HepG2 (cell line): ENCODE measurements around the gene KPNA3. TPM values are rescaled to one million over a fixed set of nuclear protein-coding genes. Genes with fewer than 3 reads are reported as not detected.

Source experiments
- CHCHD3 ChIP-seq: sonication (generic); formaldehyde crosslinking; IDR thresholded peaks from 2 replicates; pipeline ENCODE4 v1.8.0; 2022; ENCODE audit warnings: mild to moderate bottlenecking, missing genetic modification reagents, moderate library complexity
- FOXP1 ChIP-seq, 2 experiments: fragments of 450-650 bp in 1 of 2; IDR thresholded peaks; 2 replicates each; pipeline ENCODE4 v1.6.1; 2017 to 2018; ENCODE audit warnings: antibody characterized with exemption in 1 of 2
- MBD4 ChIP-seq: IDR thresholded peaks from 2 replicates; pipeline ENCODE4 v1.6.1; 2012; ENCODE audit warnings: low read length, inconsistent platforms, borderline replicate concordance
- MIXL1 ChIP-seq: IDR thresholded peaks from 2 replicates; pipeline ENCODE4 v1.6.1; 2016
- PAXIP1 ChIP-seq: sonication (generic); formaldehyde crosslinking; conservative IDR thresholded peaks from 2 replicates; pipeline ENCODE4 v1.4.0; 2020; ENCODE audit warnings: mild to moderate bottlenecking, missing genetic modification reagents, moderate library complexity
- SALL1 ChIP-seq: sonication (generic); formaldehyde crosslinking; IDR thresholded peaks from 2 replicates; pipeline ENCODE4 v1.8.0; 2022; ENCODE audit warnings: mild to moderate bottlenecking, missing genetic modification reagents
- SNAPC2 ChIP-seq: sonication (generic); formaldehyde crosslinking; IDR thresholded peaks from 2 replicates; pipeline ENCODE4 v1.8.1; 2022; ENCODE audit warnings: mild to moderate bottlenecking, missing genetic modification reagents
- ZFY ChIP-seq: sonication (generic); formaldehyde crosslinking; IDR thresholded peaks from 2 replicates; pipeline ENCODE4 v1.4.0; 2020; ENCODE audit warnings: missing genetic modification reagents
- ZNF331 ChIP-seq: sonication (generic); formaldehyde crosslinking; IDR thresholded peaks from 2 replicates; pipeline ENCODE4 v1.4.0; 2020; ENCODE audit warnings: missing genetic modification reagents
- ZNF337 ChIP-seq: sonication (generic); formaldehyde crosslinking; IDR thresholded peaks from 2 replicates; pipeline ENCODE4 v1.5.1; 2020; ENCODE audit warnings: missing genetic modification reagents, low read depth, mild to moderate bottlenecking, borderline replicate concordance
- ZNF644 ChIP-seq: IDR thresholded peaks from 2 replicates; pipeline ENCODE4 v1.6.1; 2016; ENCODE audit warnings: low read depth
- ZSCAN21 ChIP-seq: sonication (generic); formaldehyde crosslinking; IDR thresholded peaks from 2 replicates; pipeline ENCODE4 v1.8.0; 2022; ENCODE audit warnings: mild to moderate bottlenecking, missing genetic modification reagents, moderate library complexity, borderline replicate concordance
- polyA plus RNA-seq, 8 experiments: library from polyadenylated mRNA; depleted of rRNA in 3 of 8; stranded (reverse) in 7 of 8; unstranded in 1 of 8; fragments of >200 nt; fragmentation: Illumina TruSeq in 4 of 8; extraction: Trizol in 4 of 8; gene quantifications; 2 replicates each; pipeline versions ENCODE4 v1.2.1 to v1.2.3, GENCODE V29; 2011 to 2016; ENCODE audit warnings: low read depth in 4 of 8, missing spikeins in 1 of 8, mixed read lengths in 1 of 8; ENCODE audit not compliant: insufficient read depth in 1 of 8
- total RNA-seq, 5 experiments: library from RNA; depleted of rRNA; stranded (reverse); fragments of >200 nt; fragmentation: Illumina TruSeq; extraction: Trizol; gene quantifications; 2 replicates each; pipeline ENCODE4 v1.2.3, GENCODE V29; 2016; ENCODE audit warnings: low read depth in 1 of 5
- TF ChIP-seq, protein P1 (sequence below): IDR thresholded peaks from 2 replicates; pipeline ENCODE4 v1.6.1; 2018; ENCODE audit warnings: missing genetic modification reagents, mild to moderate bottlenecking, missing compliant biosample characterization
- TF ChIP-seq, protein P2 (sequence below), 2 experiments: sonication (generic) in 1 of 2; formaldehyde crosslinking in 1 of 2; IDR thresholded peaks; 2 replicates each; pipeline versions ENCODE4 v1.5.1 to v1.6.1; 2011 to 2020; ENCODE audit warnings: borderline replicate concordance in 1 of 2, low read depth in 1 of 2, low read length in 1 of 2, mild to moderate bottlenecking in 1 of 2, missing genetic modification reagents in 1 of 2, moderate library complexity in 1 of 2
- TF ChIP-seq, protein P3 (sequence below): sonication (generic); formaldehyde crosslinking; IDR thresholded peaks from 2 replicates; pipeline ENCODE4 v1.5.0; 2020; ENCODE audit warnings: mild to moderate bottlenecking, missing genetic modification reagents, borderline replicate concordance
- TF ChIP-seq, protein P4 (sequence below): sonication (generic); formaldehyde crosslinking; IDR thresholded peaks from 2 replicates; pipeline ENCODE4 v1.5.1; 2020; ENCODE audit warnings: missing genetic modification reagents, mild to moderate bottlenecking, borderline replicate concordance

The KPNA3 gene
- total and polyA plus RNA-seq, 2 of the 13 experiments (the other 11 are each of a cell fraction or from before 2014, with no cell fraction given) = 13.0 to 28.9 TPM

GRCh38 chr13:49810567-49811526, 18.4 kb upstream of the KPNA3 start (continued):
- no peak for TF ChIP-seq ZNF337 (CRISPR knock-in tag)
- TF ChIP-seq, protein P1, sequence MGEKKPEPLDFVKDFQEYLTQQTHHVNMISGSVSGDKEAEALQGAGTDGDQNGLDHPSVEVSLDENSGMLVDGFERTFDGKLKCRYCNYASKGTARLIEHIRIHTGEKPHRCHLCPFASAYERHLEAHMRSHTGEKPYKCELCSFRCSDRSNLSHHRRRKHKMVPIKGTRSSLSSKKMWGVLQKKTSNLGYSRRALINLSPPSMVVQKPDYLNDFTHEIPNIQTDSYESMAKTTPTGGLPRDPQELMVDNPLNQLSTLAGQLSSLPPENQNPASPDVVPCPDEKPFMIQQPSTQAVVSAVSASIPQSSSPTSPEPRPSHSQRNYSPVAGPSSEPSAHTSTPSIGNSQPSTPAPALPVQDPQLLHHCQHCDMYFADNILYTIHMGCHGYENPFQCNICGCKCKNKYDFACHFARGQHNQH (CRISPR knock-in tag) = no peak
- TF ChIP-seq SNAPC2 (CRISPR knock-in tag) = no peak
- 0 out of 2 replicates have a peak, but pooled peaks have one; percentile 36 for TF ChIP-seq ZNF644
- TF ChIP-seq SALL1 (CRISPR knock-in tag) = peak; percentile 11
- TF ChIP-seq, protein P2, sequence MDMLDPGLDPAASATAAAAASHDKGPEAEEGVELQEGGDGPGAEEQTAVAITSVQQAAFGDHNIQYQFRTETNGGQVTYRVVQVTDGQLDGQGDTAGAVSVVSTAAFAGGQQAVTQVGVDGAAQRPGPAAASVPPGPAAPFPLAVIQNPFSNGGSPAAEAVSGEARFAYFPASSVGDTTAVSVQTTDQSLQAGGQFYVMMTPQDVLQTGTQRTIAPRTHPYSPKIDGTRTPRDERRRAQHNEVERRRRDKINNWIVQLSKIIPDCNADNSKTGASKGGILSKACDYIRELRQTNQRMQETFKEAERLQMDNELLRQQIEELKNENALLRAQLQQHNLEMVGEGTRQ (IDR thresholded peaks at IDR 0.05; ENCODE audit: low read depth, low read length) = no peak
- TF ChIP-seq, protein P2 (CRISPR knock-in tag; IDR thresholded peaks at IDR 0.05; ENCODE audit: borderline replicate concordance) = no peak
- TF ChIP-seq MIXL1 (CRISPR knock-in tag) = 0 out of 2 replicates have a peak, but pooled peaks have one; percentile 50
- TF ChIP-seq MBD4 = 0 out of 2 replicates have a peak, but pooled peaks have one; percentile 69
- TF ChIP-seq CHCHD3 (CRISPR knock-in tag) = no peak
- no peak for TF ChIP-seq FOXP1 (IDR thresholded peaks at IDR 0.05)
- peak; percentile 39; the same call in 1 of the 2 replicates for TF ChIP-seq FOXP1 (CRISPR knock-in tag; IDR thresholded peaks at IDR 0.05)
- TF ChIP-seq, protein P3, sequence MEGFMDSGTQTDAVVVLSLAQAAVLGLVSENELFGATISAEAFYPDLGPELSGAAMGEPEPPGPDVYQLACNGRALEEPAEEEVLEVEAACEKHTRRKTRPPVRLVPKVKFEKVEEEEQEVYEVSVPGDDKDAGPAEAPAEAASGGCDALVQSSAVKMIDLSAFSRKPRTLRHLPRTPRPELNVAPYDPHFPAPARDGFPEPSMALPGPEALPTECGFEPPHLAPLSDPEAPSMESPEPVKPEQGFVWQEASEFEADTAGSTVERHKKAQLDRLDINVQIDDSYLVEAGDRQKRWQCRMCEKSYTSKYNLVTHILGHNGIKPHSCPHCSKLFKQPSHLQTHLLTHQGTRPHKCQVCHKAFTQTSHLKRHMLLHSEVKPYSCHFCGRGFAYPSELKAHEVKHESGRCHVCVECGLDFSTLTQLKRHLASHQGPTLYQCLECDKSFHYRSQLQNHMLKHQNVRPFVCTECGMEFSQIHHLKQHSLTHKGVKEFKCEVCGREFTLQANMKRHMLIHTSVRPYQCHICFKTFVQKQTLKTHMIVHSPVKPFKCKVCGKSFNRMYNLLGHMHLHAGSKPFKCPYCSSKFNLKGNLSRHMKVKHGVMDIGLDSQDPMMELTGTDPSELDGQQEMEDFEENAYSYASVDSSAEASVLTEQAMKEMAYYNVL = 0 out of 2 replicates have a peak, but pooled peaks have one; percentile 30
- TF ChIP-seq ZSCAN21 = no peak
- TF ChIP-seq, protein P4, sequence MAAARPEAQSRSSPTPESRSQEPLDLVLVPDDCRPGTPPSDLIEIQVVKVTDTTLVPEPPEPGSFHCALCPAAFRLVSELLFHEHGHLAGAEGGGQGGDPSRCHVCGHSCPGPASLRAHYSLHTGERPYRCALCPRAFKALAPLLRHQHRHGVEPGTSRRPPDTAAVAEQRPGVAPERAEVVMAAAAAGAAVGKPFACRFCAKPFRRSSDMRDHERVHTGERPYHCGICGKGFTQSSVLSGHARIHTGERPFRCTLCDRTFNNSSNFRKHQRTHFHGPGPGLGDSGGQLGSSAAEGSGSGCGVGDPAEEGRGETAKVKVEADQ (CRISPR knock-in tag) = 0 out of 2 replicates have a peak, but pooled peaks have one; percentile 32
- peak; percentile 39; the same call in 1 of the 2 replicates for TF ChIP-seq ZFY (CRISPR knock-in tag)
- 0 out of 2 replicates have a peak, but pooled peaks have one; percentile 15 for TF ChIP-seq ZNF331
- peak; percentile 83 for TF ChIP-seq PAXIP1 (CRISPR knock-in tag)
